ENCODE results near the gene SAMM50.

GRCh38 chr22:43917521-43917920 lies 37.7 kb upstream of the SAMM50 start:
- no peak for TF ChIP-seq ZNF8 (CRISPR knock-in tag; IDR thresholded peaks at IDR 0.05)
- TF ChIP-seq ZFP3 (CRISPR knock-in tag; IDR thresholded peaks at IDR 0.05), result no peak
- TF ChIP-seq POU6F1 (CRISPR knock-in tag; IDR thresholded peaks at IDR 0.05; ENCODE audit: borderline replicate concordance, low read depth), result no peak
- TF ChIP-seq ZFP30 (CRISPR knock-in tag; IDR thresholded peaks at IDR 0.05), result no peak
- TF ChIP-seq CSRNP3 (CRISPR knock-in tag; IDR thresholded peaks at IDR 0.05), result no peak
- no peak for TF ChIP-seq ARNTL (CRISPR knock-in tag; IDR thresholded peaks at IDR 0.05; ENCODE audit: borderline replicate concordance, low read depth)
- TF ChIP-seq CREB5 (CRISPR knock-in tag; IDR thresholded peaks at IDR 0.05; ENCODE audit: low read depth), result no peak
- no peak for TF ChIP-seq ZNF70 (CRISPR knock-in tag; IDR thresholded peaks at IDR 0.05)
- TF ChIP-seq PATZ1 (CRISPR knock-in tag; IDR thresholded peaks at IDR 0.05; ENCODE audit: borderline replicate concordance), result no peak
- TF ChIP-seq GLIS3 (CRISPR knock-in tag; IDR thresholded peaks at IDR 0.05), result no peak
- TF ChIP-seq SNAI2 (CRISPR knock-in tag; IDR thresholded peaks at IDR 0.05), result no peak
- no peak for TF ChIP-seq TCF4 (CRISPR knock-in tag; IDR thresholded peaks at IDR 0.05; ENCODE audit: borderline replicate concordance)

All from SK-N-SH treated with all-trans-retinoic acid at 6 μM for 48 hours (cell line).